HepG2 (cell line): Measurements from ENCODE around the gene ADAM15. TPM values are rescaled to one million over a fixed set of nuclear protein-coding genes. Genes with fewer than 3 reads are reported as not detected.

ENCODE experiments used
- ARID5B ChIP-seq: IDR thresholded peaks from 2 replicates; pipeline ENCODE4 v1.4.0; 2020; ENCODE audit warnings: mild to moderate bottlenecking, missing genetic modification reagents
- KAT8 ChIP-seq: IDR thresholded peaks from 2 replicates; pipeline ENCODE4 v1.6.1; 2016; ENCODE audit warnings: missing genetic modification reagents, missing compliant biosample characterization
- NCOR1 ChIP-seq: fragments of 200-600 bp; sonication (generic); IDR thresholded peaks from 2 replicates; pipeline ENCODE4 v1.7.0; 2017; ENCODE audit warnings: antibody characterized with exemption, low read length, borderline replicate concordance
- NFYB ChIP-seq: sonication (generic); formaldehyde crosslinking; IDR thresholded peaks from 2 replicates; pipeline ENCODE4 v1.4.0; 2020; ENCODE audit warnings: missing genetic modification reagents
- NFYC ChIP-seq: IDR thresholded peaks from 2 replicates; pipeline ENCODE4 v1.6.1; 2016; ENCODE audit warnings: missing genetic modification reagents, missing compliant biosample characterization
- NR2C2 ChIP-seq: sonication (generic); formaldehyde crosslinking; IDR thresholded peaks from 2 replicates; pipeline ENCODE4 v1.4.0; 2020; ENCODE audit warnings: missing genetic modification reagents, mild to moderate bottlenecking, moderate library complexity, borderline replicate concordance
- NR2F1 ChIP-seq, 2 experiments: fragments of 450-650 bp in 1 of 2; formaldehyde crosslinking in 1 of 2; IDR thresholded peaks; 2 replicates each; pipeline versions ENCODE4 v1.5.0 to v1.6.1; 2016 to 2020; ENCODE audit warnings: mild to moderate bottlenecking in 1 of 2, missing compliant biosample characterization in 1 of 2, missing genetic modification reagents in 1 of 2, moderate library complexity in 1 of 2
- PCBP2 ChIP-seq: fragments of 200-400 bp; formaldehyde crosslinking; optimal IDR thresholded peaks from 2 replicates; pipeline ENCODE3; 2018; ENCODE audit warnings: low read length, low read depth; ENCODE audit not compliant: poor library complexity, severe bottlenecking
- POGK ChIP-seq: sonication (generic); formaldehyde crosslinking; conservative IDR thresholded peaks from 2 replicates; pipeline ENCODE4 v1.8.0; 2022; ENCODE audit warnings: mild to moderate bottlenecking, moderate library complexity, missing genetic modification reagents
- POLR2AphosphoS2 ChIP-seq: IDR thresholded peaks from 2 replicates; pipeline ENCODE4 v1.6.1; 2011; ENCODE audit warnings: low read depth, low read length, improper control_type of control experiment
- SOX13 ChIP-seq, 3 experiments: fragments of 450-650 bp in 1 of 3; sonication (generic) in 1 of 3; formaldehyde crosslinking in 1 of 3; IDR thresholded peaks in 2 of 3; conservative IDR thresholded peaks in 1 of 3; 2 replicates each; pipeline versions ENCODE4 v1.5.0 to v1.6.1; 2016 to 2020; ENCODE audit warnings: antibody characterized with exemption in 1 of 3, mild to moderate bottlenecking in 1 of 3, missing compliant biosample characterization in 1 of 3, missing genetic modification reagents in 1 of 3, moderate library complexity in 1 of 3
- ZBTB10 ChIP-seq: sonication (generic); formaldehyde crosslinking; IDR thresholded peaks from 2 replicates; pipeline ENCODE4 v1.4.0; 2020; ENCODE audit warnings: missing genetic modification reagents, borderline replicate concordance
- ZNF567 ChIP-seq: sonication (generic); formaldehyde crosslinking; IDR thresholded peaks from 2 replicates; pipeline ENCODE4 v1.8.1; 2023; ENCODE audit warnings: mild to moderate bottlenecking, missing genetic modification reagents, borderline replicate concordance
- ZNF841 ChIP-seq: sonication (generic); formaldehyde crosslinking; IDR thresholded peaks from 2 replicates; pipeline ENCODE4 v1.8.1; 2023; ENCODE audit warnings: missing genetic modification reagents, borderline replicate concordance
- ZSCAN5A ChIP-seq: sonication (generic); formaldehyde crosslinking; IDR thresholded peaks from 2 replicates; pipeline ENCODE4 v1.8.0; 2022; ENCODE audit warnings: mild to moderate bottlenecking, missing genetic modification reagents, borderline replicate concordance
- polyA plus RNA-seq, 8 experiments: library from polyadenylated mRNA; depleted of rRNA in 3 of 8; stranded (reverse) in 7 of 8; unstranded in 1 of 8; fragments of >200 nt; fragmentation: Illumina TruSeq in 4 of 8; extraction: Trizol in 4 of 8; gene quantifications; 2 replicates each; pipeline versions ENCODE4 v1.2.1 to v1.2.3, GENCODE V29; 2011 to 2016; ENCODE audit warnings: low read depth in 4 of 8, missing spikeins in 1 of 8, mixed read lengths in 1 of 8; ENCODE audit not compliant: insufficient read depth in 1 of 8
- total RNA-seq, 5 experiments: library from RNA; depleted of rRNA; stranded (reverse); fragments of >200 nt; fragmentation: Illumina TruSeq; extraction: Trizol; gene quantifications; 2 replicates each; pipeline ENCODE4 v1.2.3, GENCODE V29; 2016; ENCODE audit warnings: low read depth in 1 of 5

Gene ADAM15
- total and polyA plus RNA-seq, 2 of the 13 experiments (the other 11 are each of a cell fraction or from before 2014, with no cell fraction given) = 17.9 to 25.6 TPM

- TF ChIP-seq NR2F1 (CRISPR knock-in tag; IDR thresholded peaks at IDR 0.05) (peak in 1 of 2 experiments; percentile 14; a peak in 1 of 4 replicates), NCOR1 (peak; percentile 77; the same call in 1 of the 2 replicates), PCBP2 (no peak), ZNF841 (CRISPR knock-in tag) (no peak), ZNF567 (CRISPR knock-in tag) (no peak), ARID5B (CRISPR knock-in tag) (no peak), NFYC (CRISPR knock-in tag) (peak; percentile 89), NFYB (peak; percentile 87), POGK (CRISPR knock-in tag) (no peak), ZBTB10 (CRISPR knock-in tag) (no peak), NR2C2 (no peak), SOX13 (IDR thresholded peaks at IDR 0.05) (no peak), SOX13 (CRISPR knock-in tag; conservative IDR thresholded peaks at IDR 0.05 in 1 of 2, IDR thresholded peaks at IDR 0.05 in 1 of 2) (no peak; a peak in 1 of 4 replicates), ZSCAN5A (CRISPR knock-in tag) (no peak), POLR2AphosphoS2 (peak; percentile 54; the same call in 1 of the 2 replicates), KAT8 (no peak)
Observed at GRCh38 chr1:155001675-155002463, 49.2 kb upstream of the ADAM15 start (continued).
